CD4-positive, alpha-beta T cell (primary cell): Measurements from ENCODE around the gene RAET1L. TPM values are rescaled to one million over a fixed set of nuclear protein-coding genes. Genes with fewer than 3 reads are reported as not detected.

ENCODE experiments used
- ATAC-seq: fragments of 200-7000 bp; cut with Tn5 transposase; one replicate; pipeline ENCODE4 v1.10.0; 2022; ENCODE audit warnings: mild to moderate bottlenecking; ENCODE audit not compliant: poor library complexity
- CTCF ChIA-PET: fragments of 350-600 bp; sonication (Branson Sonifier 250); formaldehyde crosslinking; loops from one replicate; lab custom pipeline; 2021; ENCODE audit warnings: antibody characterized with exemption, inconsistent platforms; lab: Charles Lee
- POLR2A ChIA-PET: fragments of 350-600 bp; sonication (Branson Sonifier 250); formaldehyde crosslinking; loops from one replicate; lab custom pipeline; 2021; ENCODE audit warnings: antibody characterized with exemption, inconsistent platforms; lab: Charles Lee
- DNase-seq, 14 experiments: peaks; one replicate each; pipeline ENCODE4 v3.0.0-alpha.2; 2013 to 2020; ENCODE audit warnings: mixed read lengths in 2 of 14
- H3K27ac ChIP-seq, 2 donors: one replicate each; pipeline versions ENCODE4 v1.5.1 to v1.7.0; 2013; ENCODE audit warnings: low read length in 2 of 2, low read depth in 1 of 2, mild to moderate bottlenecking in 1 of 2
- H3K27me3 ChIP-seq, 2 experiments: 1 replicate in 1 of 2; 2 replicates in 1 of 2; pipeline versions ENCODE4 v1.6.1 to v1.7.0; 2013; ENCODE audit warnings: low read length in 2 of 2, control low read depth in 1 of 2, mild to moderate bottlenecking in 1 of 2, moderate library complexity in 1 of 2; ENCODE audit not compliant: insufficient read depth in 2 of 2, control insufficient read depth in 1 of 2
- H3K36me3 ChIP-seq: one replicate; pipeline ENCODE4 v1.6.1; 2013; ENCODE audit warnings: low read length, control low read depth; ENCODE audit not compliant: insufficient read depth
- H3K4me1 ChIP-seq: one replicate; pipeline ENCODE4 v1.6.1; 2013; ENCODE audit warnings: low read length, control low read depth; ENCODE audit not compliant: insufficient read depth
- H3K4me3 ChIP-seq: one replicate; pipeline ENCODE4 v1.5.1; 2013; ENCODE audit warnings: mild to moderate bottlenecking, low read length, moderate library complexity
- H3K9me3 ChIP-seq, 2 experiments: 1 replicate in 1 of 2; 2 replicates in 1 of 2; pipeline versions ENCODE4 v1.6.1 to v1.7.0; 2013; ENCODE audit warnings: low read length in 2 of 2, mild to moderate bottlenecking in 2 of 2, control low read depth in 1 of 2, moderate library complexity in 1 of 2; ENCODE audit not compliant: control insufficient read depth in 1 of 2, insufficient read depth in 1 of 2
- H3K27ac Mint-ChIP-seq: one replicate; pipeline ENCODE4 v1.8.0; 2020; ENCODE audit warnings: mixed read lengths
- H3K27me3 Mint-ChIP-seq: one replicate; pipeline ENCODE4 v1.8.0; 2021; ENCODE audit warnings: mixed read lengths
- H3K36me3 Mint-ChIP-seq: one replicate; pipeline ENCODE4 v1.8.0; 2021; ENCODE audit warnings: low read depth, mixed read lengths
- H3K4me1 Mint-ChIP-seq: one replicate; pipeline ENCODE4 v1.8.0; 2021; ENCODE audit warnings: low read depth, mixed read lengths
- H3K4me3 Mint-ChIP-seq: one replicate; pipeline ENCODE4 v1.8.0; 2020; ENCODE audit warnings: mild to moderate bottlenecking, mixed read lengths
- H3K9me3 Mint-ChIP-seq: one replicate; pipeline ENCODE4 v1.8.0; 2020; ENCODE audit warnings: mixed read lengths
- CTCF ChIP-seq: fragments of 200-600 bp; IDR thresholded peaks from one replicate; pipeline ENCODE4 v1.8.0; 2022; ENCODE audit warnings: antibody characterized with exemption, mild to moderate bottlenecking
- intact Hi-C, 2 experiments: fragments of 100-400 bp; cut with DNase I in 1 of 2; cut with micrococcal nuclease in 1 of 2; formaldehyde crosslinking; loops; one replicate each; pipeline versions ENCODE4 v1.15.1 to v1.9.0; 2023 to 2025; cut with DNase I, micrococcal nuclease
- total RNA-seq, 174 experiments: library from RNA in 2 of 174; stranded (reverse) in 2 of 174; gene quantifications; one replicate each; pipeline ENCODE4 v1.2.3 and lab custom pipeline; 2021 to 2026

RAET1L gene
- total RNA-seq, 2 experiments from 2014 or later, result not detected

GRCh38 chr6:149987602-149988107 is 37.7 kb downstream of the RAET1L start:
- no peak for DNase-seq
- TF ChIP-seq CTCF, result no peak
- Mint-ChIP-seq H3K4me1 (peaks cover 30% of the 10 kb centered on the region), H3K36me3 (no peaks in the 10 kb centered on the region), H3K9me3 (no peaks in the 10 kb centered on the region), H3K27ac (no peak overlapping the region), H3K4me3 (no peak overlapping the region), H3K27me3 (peaks cover 93% of the 10 kb centered on the region)
- intact Hi-C loops, result no loop called here
- Histone ChIP-seq H3K4me1 (peaks cover 33% of the 10 kb centered on the region), H3K9me3 (peaks cover 13 to 45% of the 10 kb centered on the region in 2 experiments), H3K36me3 (no peaks in the 10 kb centered on the region), H3K4me3 (no peak overlapping the region), H3K27me3 (peaks cover 86 to 91% of the 10 kb centered on the region in 2 experiments), H3K27ac (no peak overlapping the region)
- CTCF ChIA-PET, result no interaction called here
- no peak for ATAC-seq
- POLR2A ChIA-PET, result no interaction called here

GRCh38 chr6:149985481-149985937 is 39.8 kb downstream of the RAET1L start:
- no peaks in the 10 kb centered on the region for H3K36me3 Mint-ChIP-seq
- peaks cover 76 to 85% of the 10 kb centered on the region in 2 experiments for H3K27me3 ChIP-seq
- no peak for ATAC-seq
- ChIA-PET CTCF (no interaction called here), POLR2A (no interaction called here)
- DNase-seq, result no peak
- no peaks in the 10 kb centered on the region for H3K9me3 Mint-ChIP-seq
- H3K4me3 ChIP-seq, result no peak overlapping the region
- H3K27ac Mint-ChIP-seq, result no peak overlapping the region
- TF ChIP-seq CTCF, result no peak
- peaks cover 24% of the 10 kb centered on the region for H3K4me1 Mint-ChIP-seq
- H3K36me3 ChIP-seq, result no peaks in the 10 kb centered on the region
- H3K9me3 ChIP-seq, result peaks cover 13 to 36% of the 10 kb centered on the region in 2 experiments
- no peak overlapping the region for H3K27ac ChIP-seq
- H3K27me3 Mint-ChIP-seq, result peaks cover 93% of the 10 kb centered on the region
- peaks cover 19% of the 10 kb centered on the region for H3K4me1 ChIP-seq
- H3K4me3 Mint-ChIP-seq, result no peak overlapping the region
- intact Hi-C loops, result no loop called here

GRCh38 chr6:149984773-149985172 is 40.6 kb downstream of the RAET1L start:
- H3K36me3 ChIP-seq, result no peaks in the 10 kb centered on the region
- peaks cover 11% of the 10 kb centered on the region for H3K4me1 ChIP-seq
- H3K4me3 ChIP-seq, result no peak overlapping the region
- POLR2A ChIA-PET, result no interaction called here
- no peaks in the 10 kb centered on the region for H3K9me3 Mint-ChIP-seq
- H3K27ac ChIP-seq, result no peak overlapping the region
- H3K27me3 Mint-ChIP-seq, result peaks cover 92% of the 10 kb centered on the region
- DNase-seq (no peak), ATAC-seq (no peak)
- H3K9me3 ChIP-seq, result peaks cover 13 to 28% of the 10 kb centered on the region in 2 experiments
- peaks cover 68 to 78% of the 10 kb centered on the region in 2 experiments for H3K27me3 ChIP-seq
- no peak overlapping the region for H3K4me3 Mint-ChIP-seq
- CTCF ChIA-PET, result interaction anchor here (1.6 kb wide), 1 partner anchor 10 kb away, joined by 6 read pairs; no protein-coding TSS in a partner anchor
- H3K4me1 Mint-ChIP-seq, result peaks cover 16% of the 10 kb centered on the region
- no peak overlapping the region for H3K27ac Mint-ChIP-seq
- H3K36me3 Mint-ChIP-seq, result no peaks in the 10 kb centered on the region
- intact Hi-C loops, result no loop called here
- TF ChIP-seq CTCF, result no peak
